SH-SY5Y (cell line): Measurements from ENCODE around the gene PLXNB1.

Source experiments
- GATA2 ChIP-seq: IDR thresholded peaks from 2 replicates; pipeline ENCODE4 v1.6.1; 2011; ENCODE audit warnings: mild to moderate bottlenecking, low read depth, low read length
- GATA3 ChIP-seq: IDR thresholded peaks from 2 replicates; pipeline ENCODE4 v1.6.1; 2011; ENCODE audit warnings: low read depth, mild to moderate bottlenecking, low read length, moderate library complexity

DNA sequence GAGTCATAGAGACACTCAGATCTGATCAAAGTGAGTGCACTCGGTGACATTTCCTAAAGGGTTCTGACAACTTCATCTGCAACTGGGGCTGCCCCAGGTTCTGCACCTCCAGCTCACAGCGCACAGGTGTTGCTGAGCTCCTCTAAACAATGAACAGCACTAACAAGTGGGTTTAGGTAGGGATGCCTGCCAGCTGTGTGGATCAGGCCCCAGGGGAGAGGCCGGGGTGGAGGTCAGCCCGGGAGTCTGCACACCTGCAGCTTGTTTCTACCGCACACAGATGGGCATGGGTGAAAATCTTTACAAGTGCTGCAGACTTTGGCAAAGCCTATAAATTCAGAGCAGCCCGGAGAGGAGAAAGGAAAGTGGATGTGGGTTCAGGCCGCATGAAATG is 57.5 kb downstream of the PLXNB1 start:
- TF ChIP-seq GATA3 (no peak), GATA2 (no peak)
